ENCODE results near the gene OR10P1. TPM values are rescaled to one million over a fixed set of nuclear protein-coding genes. Genes with fewer than 3 reads are reported as not detected.

The OR10P1 gene
- total and polyA plus RNA-seq, 2 of the 4 experiments (the other 2 are of a cell fraction), result not detected

- H2BK5ac ChIP-seq (ENCODE audit: low read depth, low read length, poor library complexity, severe bottlenecking), result no peak overlapping the region
- no peak overlapping the region for H4K8ac ChIP-seq (ENCODE audit: low read depth in 2 of 2, low read length in 2 of 2)
- H2BK120ac ChIP-seq (ENCODE audit: low read depth, low read length), result no peak overlapping the region
- no peaks in the 10 kb centered on the region for H3K4me1 ChIP-seq (ENCODE audit: control insufficient read depth, insufficient read depth, low read length)
- H3K79me1 ChIP-seq (ENCODE audit: low read depth in 1 of 2, low read length in 2 of 2), result no peaks in the 10 kb centered on the region
- H3K56ac ChIP-seq (ENCODE audit: extremely low read depth, insufficient read depth, low read length), result no peak overlapping the region
- H4K91ac ChIP-seq (ENCODE audit: insufficient read depth, low read depth, low read length), result no peak overlapping the region
- H3K14ac ChIP-seq (replicated peaks; ENCODE audit: low read depth, low read length), result no peak overlapping the region
- no peak overlapping the region for H3K4me2 ChIP-seq (ENCODE audit: low read depth, low read length)
- no peak overlapping the region for H2BK20ac ChIP-seq (ENCODE audit: low read depth, low read length)
- ATAC-seq (ENCODE audit: low read depth) (no peak), DNase-seq (no peak)
- H2AFZ ChIP-seq (replicated peaks; ENCODE audit: low read length, poor library complexity), result no peak overlapping the region
- H4K20me1 ChIP-seq (ENCODE audit: insufficient read depth, low read length), result no peaks in the 10 kb centered on the region
- H4K5ac ChIP-seq (ENCODE audit: low read depth, low read length), result no peak overlapping the region
- H3K9me1 ChIP-seq (ENCODE audit: insufficient read depth, low read length), result no peaks in the 10 kb centered on the region
- TF ChIP-seq RCOR1 (IDR thresholded peaks at IDR 0.05; ENCODE audit: insufficient replicate concordance, low read length) (no peak), BHLHE40 (IDR thresholded peaks at IDR 0.05; ENCODE audit: low read depth, low read length) (no peak), RAD21 (IDR thresholded peaks at IDR 0.05; ENCODE audit: low read length) (no peak), CEBPB (IDR thresholded peaks at IDR 0.05; ENCODE audit: low read depth, low read length) (no peak), FOS (IDR thresholded peaks at IDR 0.05; ENCODE audit: low read depth, low read length) (no peak), USF2 (IDR thresholded peaks at IDR 0.05; ENCODE audit: low read depth, low read length) (no peak), MAFK (IDR thresholded peaks at IDR 0.05; ENCODE audit: low read depth, low read length) (no peak), SMC3 (IDR thresholded peaks at IDR 0.05; ENCODE audit: low read depth, low read length) (no peak), MAZ (IDR thresholded peaks at IDR 0.05; ENCODE audit: borderline replicate concordance, low read depth, low read length) (no peak), POLR2A (IDR thresholded peaks at IDR 0.05; ENCODE audit: low read depth, low read length) (no peak), CTCF (conservative IDR thresholded peaks at IDR 0.05; ENCODE audit: low read depth, low read length) (no peak)
- ChIA-PET POLR2A (ENCODE audit: unreplicated experiment) (no interaction called here), CTCF (interaction anchor here (1.3 kb wide), 1 partner anchor 9 kb away, joined by 3 read pairs; no protein-coding TSS in a partner anchor)
- H3K4ac ChIP-seq (ENCODE audit: low read depth, low read length), result no peak overlapping the region
- H3K9me3 ChIP-seq (ENCODE audit: control insufficient read depth, insufficient read depth, low read length), result no peaks in the 10 kb centered on the region
- in situ Hi-C loops (cut with MboI; ENCODE audit: low sequenced_read_pairs), result no loop called here
- dilution Hi-C loops (cut with HindIII; ENCODE audit: low sequenced_read_pairs, unreplicated experiment), result no loop called here
- H3K23ac ChIP-seq (ENCODE audit: low read depth, low read length), result no peak overlapping the region
- BruUV-seq (replicated peaks), result no TSS peak
- intact Hi-C loops (cut with micrococcal nuclease), result no loop called here
- H3K27ac ChIP-seq (ENCODE audit: insufficient read depth, low read length), result no peak overlapping the region
- no peak overlapping the region for H2BK15ac ChIP-seq (ENCODE audit: low read depth, low read length)
- 76% methylated on average over 14 of the region's 17 CpGs; no CpG with 5 or more reads in 1 of the 2 experiments for WGBS, 2 experiments (ENCODE audit: extremely low coverage in 2 of 2, insufficient read length in 1 of 2)
- H2AK5ac ChIP-seq (ENCODE audit: low read depth, low read length), result no peak overlapping the region
- H3K36me3 ChIP-seq (ENCODE audit: control insufficient read depth, insufficient read depth, low read length), result no peaks in the 10 kb centered on the region
- no peak overlapping the region for H3K4me3 ChIP-seq (ENCODE audit: insufficient read depth, low read depth, low read length)
- H3K27me3 ChIP-seq (ENCODE audit: control insufficient read depth, insufficient read depth, low read length), result peaks cover 18% of the 10 kb centered on the region
- no peak overlapping the region for H3K18ac ChIP-seq (ENCODE audit: low read depth, low read length)
- no peak overlapping the region for H2AK9ac ChIP-seq (replicated peaks; ENCODE audit: low read depth, low read length, poor library complexity)
- no peak overlapping the region for H3K9ac ChIP-seq (ENCODE audit: low read depth, low read length)
These were observed 18.0 kb downstream of the OR10P1 start for GRCh38 chr12:55654511-55655214.
